DMS79 (cell line): Measurements from ENCODE around the gene MYBBP1A.

ENCODE experiments used
- DNase-seq: peaks from one replicate; lab custom pipeline; 2025; lab: John Stamatoyannopoulos, UW

Gene MYBBP1A

GRCh38 chr17:4499431-4500190 is 55.6 kb downstream of the MYBBP1A start:
- no peak for DNase-seq

- DNase-seq, result peak; percentile 35
These were observed 56.5 kb downstream of the MYBBP1A start, which contains the start of gene SPNS2 for GRCh38 chr17:4498461-4499397. Gene SPNS2 (plus strand): TSS chr17:4498881. CDS start chr17:4499048, 167 bp downstream.

GRCh38 chr17:4497101-4497824 is 57.9 kb downstream of the MYBBP1A start:
- no peak for DNase-seq

- DNase-seq, result no peak
These were observed 62.2 kb downstream of the MYBBP1A start for GRCh38 chr17:4492721-4493561.

- no peak for DNase-seq
These were observed 64.5 kb downstream of the MYBBP1A start for GRCh38 chr17:4490637-4491061.

GRCh38 chr17:4490109-4490591 is 65.0 kb downstream of the MYBBP1A start:
- no peak for DNase-seq

GRCh38 chr17:4488989-4489595 is 66.1 kb downstream of the MYBBP1A start:
- no peak for DNase-seq
